ENCODE data around the gene CRIM1. TPM values are rescaled to one million over a fixed set of nuclear protein-coding genes. Genes with fewer than 3 reads are reported as not detected.

CRIM1 gene
- total RNA-seq, 1 experiment from 2014 or later: 46.5 TPM

- Histone ChIP-seq H3K27ac (ENCODE audit: low read depth, low read length, poor library complexity, severe bottlenecking) (no peak overlapping the region), H3K4me3 (ENCODE audit: low read depth, low read length, poor library complexity, severe bottlenecking) (no peak overlapping the region), H3K36me3 (ENCODE audit: insufficient read depth, low read length, poor library complexity, severe bottlenecking) (no peaks in the 10 kb centered on the region), H3K4me1 (ENCODE audit: insufficient read depth, low read length, poor library complexity, severe bottlenecking) (peaks cover 50% of the 10 kb centered on the region), H3K27me3 (replicated peaks; ENCODE audit: insufficient read depth, low read depth, low read length, poor library complexity) (no peaks in the 10 kb centered on the region), H3K9me3 (ENCODE audit: low read depth, low read length, poor library complexity, severe bottlenecking) (no peaks in the 10 kb centered on the region)
- TF ChIP-seq CTCF (conservative IDR thresholded peaks at IDR 0.05; ENCODE audit: low read depth, low read length): no peak
- TF ChIP-seq EZH2 (IDR thresholded peaks at IDR 0.05; ENCODE audit: borderline replicate concordance, low read depth, low read length, poor library complexity, severe bottlenecking): no peak
- no TSS peak for BruUV-seq (replicated peaks)
- no peak for DNase-seq (ENCODE audit: low spot score)
- CTCF ChIA-PET: interaction anchor here (0.6 kb wide), 1 partner anchor 202 kb away, joined by 3 read pairs; no protein-coding TSS in a partner anchor
- intact Hi-C loops (cut with micrococcal nuclease; ENCODE audit: unreplicated experiment): loop anchor here (5.0 to 10.0 kb wide), 2 partner anchors 43 to 189 kb away; no protein-coding TSS in a partner anchor
- POLR2A ChIA-PET (ENCODE audit: low non-redundant PET): no interaction called here
Observed at GRCh38 chr2:36464006-36464721, 108.6 kb downstream of the CRIM1 start.

GRCh38 chr2:36466135-36466534 lies 110.6 kb downstream of the CRIM1 start:
- Histone ChIP-seq H3K27ac (ENCODE audit: low read depth, low read length, poor library complexity, severe bottlenecking) (no peak overlapping the region), H3K9me3 (ENCODE audit: low read depth, low read length, poor library complexity, severe bottlenecking) (peaks cover 8% of the 10 kb centered on the region), H3K4me3 (ENCODE audit: low read depth, low read length, poor library complexity, severe bottlenecking) (no peak overlapping the region), H3K36me3 (ENCODE audit: insufficient read depth, low read length, poor library complexity, severe bottlenecking) (peaks cover 7% of the 10 kb centered on the region), H3K4me1 (ENCODE audit: insufficient read depth, low read length, poor library complexity, severe bottlenecking) (peaks cover 42% of the 10 kb centered on the region), H3K27me3 (replicated peaks; ENCODE audit: insufficient read depth, low read depth, low read length, poor library complexity) (no peaks in the 10 kb centered on the region)
- BruUV-seq (replicated peaks): no TSS peak
- intact Hi-C loops (cut with micrococcal nuclease; ENCODE audit: unreplicated experiment): loop anchor here (10.0 kb wide), 1 partner anchor 191 kb away; no protein-coding TSS in a partner anchor
- DNase-seq (ENCODE audit: low spot score): no peak
- ChIA-PET POLR2A (ENCODE audit: low non-redundant PET) (no interaction called here), CTCF (no interaction called here)
- TF ChIP-seq EZH2 (IDR thresholded peaks at IDR 0.05; ENCODE audit: borderline replicate concordance, low read depth, low read length, poor library complexity, severe bottlenecking) (no peak), CTCF (conservative IDR thresholded peaks at IDR 0.05; ENCODE audit: low read depth, low read length) (no peak)

GRCh38 chr2:36468463-36469105 lies 113.0 kb downstream of the CRIM1 start:
- peaks cover 8% of the 10 kb centered on the region for H3K9me3 ChIP-seq (ENCODE audit: low read depth, low read length, poor library complexity, severe bottlenecking)
- H3K4me1 ChIP-seq (ENCODE audit: insufficient read depth, low read length, poor library complexity, severe bottlenecking): peaks cover 24% of the 10 kb centered on the region
- peak overlapping the region; percentile 61 for H3K27ac ChIP-seq (ENCODE audit: low read depth, low read length, poor library complexity, severe bottlenecking)
- peaks cover 12% of the 10 kb centered on the region for H3K36me3 ChIP-seq (ENCODE audit: insufficient read depth, low read length, poor library complexity, severe bottlenecking)
- intact Hi-C loops (cut with micrococcal nuclease; ENCODE audit: unreplicated experiment): loop anchor here (10.0 kb wide), 1 partner anchor 194 kb away; no protein-coding TSS in a partner anchor
- CTCF ChIA-PET: no interaction called here
- no TSS peak for BruUV-seq (replicated peaks)
- DNase-seq (ENCODE audit: low spot score): no peak
- H3K27me3 ChIP-seq (replicated peaks; ENCODE audit: insufficient read depth, low read depth, low read length, poor library complexity): no peaks in the 10 kb centered on the region
- no peak overlapping the region for H3K4me3 ChIP-seq (ENCODE audit: low read depth, low read length, poor library complexity, severe bottlenecking)
- no peak for TF ChIP-seq EZH2 (IDR thresholded peaks at IDR 0.05; ENCODE audit: borderline replicate concordance, low read depth, low read length, poor library complexity, severe bottlenecking)
- TF ChIP-seq CTCF (conservative IDR thresholded peaks at IDR 0.05; ENCODE audit: low read depth, low read length): no peak
- POLR2A ChIA-PET (ENCODE audit: low non-redundant PET): no interaction called here

Data from A673 (cell line).